BE2C (cell line): ENCODE data around the gene PCP4L1.
"Not testable (repeated sequence)": the region's sequence is repeated elsewhere in the genome, so short reads cannot be mapped to it uniquely, and the experiment has no call there.

Experiments used
- DNase-seq: peaks from one replicate; pipeline ENCODE4 v3.0.0-alpha.2; 2020
- H3K27me3 ChIP-seq: fragments of 250-450 bp; sonication (Bioruptor Pico); 2 replicates; pipeline ENCODE4 v1.5.1; 2020; ENCODE audit warnings: mild to moderate bottlenecking
- H3K36me3 ChIP-seq: fragments of 250-450 bp; sonication (Bioruptor Pico); 2 replicates; pipeline ENCODE4 v1.5.1; 2020; ENCODE audit warnings: mild to moderate bottlenecking
- H3K4me1 ChIP-seq: fragments of 250-450 bp; sonication (Bioruptor Pico); 2 replicates; pipeline ENCODE4 v1.5.1; 2020
- H3K4me3 ChIP-seq: 2 replicates; pipeline ENCODE4 v1.5.1; 2011; ENCODE audit warnings: low read depth, low read length
- H3K9me3 ChIP-seq: fragments of 250-450 bp; sonication (Bioruptor Pico); 2 replicates; pipeline ENCODE4 v1.5.1; 2020
- TF ChIP-seq, protein P1 (sequence below): IDR thresholded peaks from 2 replicates; pipeline ENCODE4 v1.5.1; 2012; ENCODE audit warnings: mild to moderate bottlenecking, low read depth, low read length

The PCP4L1 gene

DNA sequence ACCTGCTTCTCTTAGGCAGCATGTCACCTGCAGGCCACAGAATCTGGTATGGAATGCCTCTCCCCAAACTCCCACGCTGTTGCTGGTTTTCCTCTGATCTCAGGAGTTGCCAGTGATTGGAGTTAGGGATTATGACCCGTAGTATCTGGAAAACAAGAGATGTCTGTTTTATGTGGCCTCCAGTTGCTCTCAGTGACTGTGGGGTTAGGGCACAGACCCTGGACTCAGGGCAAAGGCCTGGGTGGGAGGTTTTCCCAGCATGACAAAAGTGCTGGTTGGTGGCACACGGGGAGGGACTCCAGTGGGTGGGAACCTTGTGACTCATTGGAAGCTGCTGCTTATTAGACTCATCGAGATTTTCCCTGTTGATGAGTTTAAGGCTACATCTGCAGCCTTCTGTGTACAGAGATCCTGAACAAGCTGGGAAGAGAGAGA is 20.5 kb upstream of the PCP4L1 start, which contains the start of gene NR1I3:
Gene NR1I3, minus strand, starts transcription at position 165 of the 435 bp plus-strand sequence. CDS start 1,638 bp downstream, outside the sequence.
- Histone ChIP-seq H3K4me3 (no peak within 1 kb of the TSS), H3K4me1 (no peaks in the 10 kb centered on the region), H3K36me3 (no peaks in the 10 kb centered on the region), H3K27me3 (no peaks in the 10 kb centered on the region), H3K9me3 (no peaks in the 10 kb centered on the region)
- no peak for DNase-seq
- TF ChIP-seq, protein P1, sequence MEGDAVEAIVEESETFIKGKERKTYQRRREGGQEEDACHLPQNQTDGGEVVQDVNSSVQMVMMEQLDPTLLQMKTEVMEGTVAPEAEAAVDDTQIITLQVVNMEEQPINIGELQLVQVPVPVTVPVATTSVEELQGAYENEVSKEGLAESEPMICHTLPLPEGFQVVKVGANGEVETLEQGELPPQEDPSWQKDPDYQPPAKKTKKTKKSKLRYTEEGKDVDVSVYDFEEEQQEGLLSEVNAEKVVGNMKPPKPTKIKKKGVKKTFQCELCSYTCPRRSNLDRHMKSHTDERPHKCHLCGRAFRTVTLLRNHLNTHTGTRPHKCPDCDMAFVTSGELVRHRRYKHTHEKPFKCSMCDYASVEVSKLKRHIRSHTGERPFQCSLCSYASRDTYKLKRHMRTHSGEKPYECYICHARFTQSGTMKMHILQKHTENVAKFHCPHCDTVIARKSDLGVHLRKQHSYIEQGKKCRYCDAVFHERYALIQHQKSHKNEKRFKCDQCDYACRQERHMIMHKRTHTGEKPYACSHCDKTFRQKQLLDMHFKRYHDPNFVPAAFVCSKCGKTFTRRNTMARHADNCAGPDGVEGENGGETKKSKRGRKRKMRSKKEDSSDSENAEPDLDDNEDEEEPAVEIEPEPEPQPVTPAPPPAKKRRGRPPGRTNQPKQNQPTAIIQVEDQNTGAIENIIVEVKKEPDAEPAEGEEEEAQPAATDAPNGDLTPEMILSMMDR = no peak

DNA sequence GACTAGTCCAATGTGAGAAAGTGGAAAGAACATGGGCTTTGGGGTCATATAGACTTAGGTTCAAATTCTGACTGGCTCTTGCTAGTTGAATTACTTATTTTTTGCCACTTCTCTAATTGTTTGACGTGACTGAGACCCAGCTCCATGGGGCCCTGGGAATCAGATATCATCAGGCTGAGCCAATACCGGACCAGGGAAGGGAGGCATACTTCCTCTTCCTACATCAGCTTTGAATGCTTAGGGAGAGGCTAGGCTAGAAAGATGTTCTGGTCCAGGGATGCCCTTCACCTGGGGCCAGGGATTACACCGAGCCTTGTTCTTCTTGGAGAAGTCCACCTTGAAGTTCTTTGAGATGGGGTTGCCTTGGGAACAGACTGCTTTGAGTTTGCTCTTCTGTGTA is 16.9 kb upstream of the PCP4L1 start:
- H3K36me3 ChIP-seq = no peaks in the 10 kb centered on the region
- H3K27me3 ChIP-seq = no peaks in the 10 kb centered on the region
- no peak overlapping the region for H3K4me3 ChIP-seq
- TF ChIP-seq, protein P1 = no peak
- no peaks in the 10 kb centered on the region for H3K4me1 ChIP-seq
- H3K9me3 ChIP-seq = no peaks in the 10 kb centered on the region
- no peak for DNase-seq

DNA sequence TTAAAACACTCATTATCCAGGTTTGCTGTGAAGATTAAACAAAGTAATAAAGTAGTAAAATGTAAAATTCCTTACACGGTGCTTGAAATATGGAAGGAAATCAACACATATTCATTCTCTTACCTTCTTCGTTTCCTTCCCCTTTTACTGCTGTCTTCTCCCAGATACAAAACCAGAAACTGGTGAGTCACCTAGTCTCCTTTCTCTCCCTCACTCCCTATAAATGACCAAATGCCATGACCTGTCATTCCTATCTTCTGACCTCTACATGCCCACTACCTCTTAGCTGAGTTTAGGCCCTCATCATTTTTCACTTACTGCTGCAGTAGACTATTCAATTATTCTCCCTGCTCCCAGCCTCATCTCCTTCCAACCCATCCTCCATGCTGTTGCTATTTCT is 16.2 kb upstream of the PCP4L1 start:
- H3K4me3 ChIP-seq = no peak overlapping the region
- H3K36me3 ChIP-seq = no peaks in the 10 kb centered on the region
- H3K27me3 ChIP-seq = no peaks in the 10 kb centered on the region
- DNase-seq = no peak
- TF ChIP-seq, protein P1 = no peak
- H3K9me3 ChIP-seq = no peaks in the 10 kb centered on the region
- no peaks in the 10 kb centered on the region for H3K4me1 ChIP-seq

DNA sequence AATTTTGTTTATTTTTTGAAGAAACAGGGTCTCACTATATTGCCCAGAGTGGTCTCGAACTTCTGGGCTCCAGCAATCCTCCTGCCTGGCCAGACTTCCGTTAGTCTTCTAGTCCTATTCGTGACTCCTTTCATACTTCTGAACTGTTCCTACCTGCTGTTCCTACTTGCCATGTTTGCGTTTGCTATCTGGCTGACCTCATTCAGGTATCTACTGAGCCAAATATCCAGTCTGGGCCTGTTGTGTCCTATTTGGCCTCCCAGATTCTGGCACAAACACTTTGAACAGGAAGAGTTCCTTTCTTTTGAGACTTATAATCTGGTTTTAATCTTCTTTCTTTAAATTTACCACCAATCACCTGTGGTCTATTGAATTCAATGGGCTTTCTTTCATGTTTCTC is 13.7 kb upstream of the PCP4L1 start:
- Histone ChIP-seq H3K36me3 (no peaks in the 10 kb centered on the region), H3K4me3 (no peak overlapping the region), H3K9me3 (peaks cover 3% of the 10 kb centered on the region; the same call in 1 of the 2 replicates), H3K4me1 (no peaks in the 10 kb centered on the region), H3K27me3 (no peaks in the 10 kb centered on the region)
- no peak for DNase-seq
- TF ChIP-seq, protein P1 = no peak

DNA sequence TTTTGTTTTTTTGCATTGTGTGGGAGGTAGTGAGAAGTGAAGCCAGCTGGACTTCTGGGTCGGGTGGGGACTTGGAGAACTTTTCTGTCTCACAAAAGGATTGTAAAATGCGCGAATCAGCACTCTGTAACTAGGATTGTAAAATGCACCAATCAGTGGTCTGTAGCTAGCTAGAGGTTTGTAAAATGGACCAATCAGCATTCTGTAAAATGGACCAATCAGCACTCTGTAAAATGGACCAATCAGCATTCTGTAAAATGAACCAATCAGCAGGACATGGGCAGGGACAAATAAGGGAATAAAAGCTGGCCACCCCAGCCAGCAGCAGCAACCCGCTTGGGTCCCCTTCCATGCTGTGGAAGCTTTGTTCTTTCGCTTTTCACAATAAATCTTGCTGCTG is 8.4 kb upstream of the PCP4L1 start:
- H3K36me3 ChIP-seq, DNase-seq, H3K4me3 ChIP-seq, H3K27me3 ChIP-seq, H3K9me3 ChIP-seq, H3K4me1 ChIP-seq: not testable (repeated sequence)

DNA sequence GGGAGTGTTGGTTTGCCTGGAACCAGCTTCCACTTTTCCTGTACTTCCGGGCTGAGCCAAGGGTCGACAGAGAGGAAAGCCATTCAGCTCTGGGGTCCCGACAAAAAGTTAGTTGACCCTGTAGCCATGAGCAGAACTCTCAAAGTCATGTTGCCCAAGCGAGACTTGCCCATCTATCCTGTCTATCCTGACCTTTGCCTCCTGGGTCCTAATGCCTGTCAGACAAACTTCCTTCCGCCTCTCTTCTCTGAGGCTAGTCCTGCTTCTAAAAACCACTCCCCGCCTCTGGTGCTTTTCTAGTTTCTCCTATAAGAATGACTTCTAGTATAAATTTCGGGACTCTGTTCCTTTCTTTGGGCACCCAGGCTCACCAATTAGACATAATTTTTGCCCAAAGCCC is 7.7 kb upstream of the PCP4L1 start:
- H3K4me1 ChIP-seq = no peaks in the 10 kb centered on the region
- no peak for DNase-seq
- TF ChIP-seq, protein P1 = no peak
- no peak overlapping the region for H3K4me3 ChIP-seq
- H3K36me3 ChIP-seq = no peaks in the 10 kb centered on the region
- no peaks in the 10 kb centered on the region for H3K27me3 ChIP-seq
- H3K9me3 ChIP-seq = peaks cover 5% of the 10 kb centered on the region

DNA sequence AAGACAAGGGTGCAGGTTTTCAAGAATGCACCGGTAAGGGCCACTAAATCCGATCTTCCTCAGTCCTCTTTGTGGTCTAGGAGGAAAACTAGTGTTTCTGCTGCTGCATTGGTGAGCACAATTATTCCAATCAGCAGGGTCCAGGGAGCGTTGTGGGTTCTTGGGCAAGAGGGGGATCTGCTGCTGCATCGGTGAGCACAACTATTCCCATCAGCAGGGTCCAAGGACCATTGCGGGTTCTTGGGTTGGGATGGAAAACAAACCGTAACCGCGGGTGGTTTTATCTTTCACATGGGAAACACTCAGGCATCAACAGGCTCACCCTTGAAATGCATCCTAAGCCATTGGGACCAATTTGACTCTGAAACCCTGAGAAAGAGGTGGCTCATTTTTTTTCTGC is 7.0 kb upstream of the PCP4L1 start:
- H3K9me3 ChIP-seq = peaks cover 5% of the 10 kb centered on the region
- H3K4me3 ChIP-seq = no peak overlapping the region
- no peaks in the 10 kb centered on the region for H3K27me3 ChIP-seq
- TF ChIP-seq, protein P1 = no peak
- H3K36me3 ChIP-seq = no peaks in the 10 kb centered on the region
- no peaks in the 10 kb centered on the region for H3K4me1 ChIP-seq
- DNase-seq = no peak

DNA sequence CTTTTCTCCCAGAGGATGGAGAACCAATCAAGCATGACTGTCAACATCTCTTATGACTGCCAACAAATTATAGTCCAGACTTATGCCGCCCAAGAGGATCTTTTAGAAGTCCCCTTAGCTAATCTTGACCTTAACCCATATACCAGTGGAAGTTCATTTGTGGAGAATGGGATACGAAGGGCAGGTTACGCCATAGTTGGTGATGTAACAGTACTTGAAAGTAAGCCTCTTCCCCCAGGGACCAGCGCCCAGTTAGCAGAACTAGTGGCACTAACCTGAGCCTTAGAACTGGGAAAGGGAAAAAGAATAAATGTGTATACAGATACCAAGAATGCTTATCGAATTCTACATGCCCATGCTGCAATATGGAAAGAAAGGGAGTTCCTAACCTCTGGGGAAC is 3.2 kb upstream of the PCP4L1 start:
- H3K27me3 ChIP-seq = peaks cover 23% of the 10 kb centered on the region
- DNase-seq, H3K36me3 ChIP-seq, H3K4me1 ChIP-seq, H3K9me3 ChIP-seq, H3K4me3 ChIP-seq: not testable (repeated sequence)

DNA sequence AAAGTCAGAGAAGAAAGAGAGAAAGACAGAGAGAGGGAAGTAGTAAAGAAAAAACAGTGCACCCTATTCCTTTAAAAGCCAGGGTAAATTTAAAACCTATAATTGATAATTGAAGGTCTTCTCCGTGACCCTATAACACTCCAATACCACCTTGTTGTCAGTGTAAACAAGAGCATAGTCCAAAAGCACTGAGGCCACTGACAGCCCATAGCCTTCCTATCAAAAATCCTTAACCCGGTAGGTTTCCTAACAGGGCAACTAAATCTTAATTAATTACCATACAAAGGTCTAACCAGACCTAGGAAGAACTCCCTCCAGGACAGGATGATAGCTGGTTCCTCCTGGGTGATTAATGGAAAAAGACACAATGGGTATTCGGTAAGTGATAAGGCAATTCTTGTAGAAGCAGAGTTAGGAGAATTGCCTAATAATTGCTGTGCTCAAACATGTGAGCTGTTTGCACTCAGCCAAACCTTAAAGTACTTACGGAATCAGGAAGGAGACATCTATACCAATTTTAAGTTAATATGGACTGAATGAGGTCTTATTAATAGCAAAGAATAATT is 2.5 kb upstream of the PCP4L1 start:
- H3K27me3 ChIP-seq = peaks cover 30% of the 10 kb centered on the region
- H3K36me3 ChIP-seq, DNase-seq, H3K4me1 ChIP-seq, H3K4me3 ChIP-seq, H3K9me3 ChIP-seq: not testable (repeated sequence)

DNA sequence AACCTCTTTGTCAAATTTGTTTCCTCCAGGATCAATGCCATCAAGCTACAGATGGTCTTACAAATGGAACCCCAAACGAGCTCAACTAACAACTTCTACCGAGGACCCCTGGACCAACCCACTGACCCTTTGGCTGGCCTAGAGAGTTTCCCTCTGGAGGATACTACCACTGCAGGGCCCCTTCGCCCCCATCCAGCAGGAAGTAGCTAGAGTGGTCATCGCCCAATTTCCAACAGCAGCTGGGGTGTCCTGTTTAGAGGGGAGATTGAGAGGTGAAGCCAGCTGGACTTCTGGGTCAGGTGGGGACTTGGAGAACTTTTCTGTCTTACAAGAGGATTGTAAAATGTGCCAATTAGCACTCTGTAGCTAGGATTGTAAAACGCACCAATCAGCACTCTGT is 1.4 kb upstream of the PCP4L1 start:
- not testable (repeated sequence) for H3K9me3 ChIP-seq, H3K4me3 ChIP-seq, H3K4me1 ChIP-seq, H3K36me3 ChIP-seq, DNase-seq
- peaks cover 39% of the 10 kb centered on the region for H3K27me3 ChIP-seq
